PC-3 (cell line): ENCODE data around the gene SLC25A21.

Experiments
- EZH2 ChIP-seq: fragments of 300-600 bp; sonication (generic); IDR thresholded peaks from one replicate; pipeline ENCODE4 v1.6.1; 2017; ENCODE audit warnings: antibody characterized with exemption, mild to moderate bottlenecking, low read length; ENCODE audit not compliant: unreplicated experiment
- EZH2phosphoT487 ChIP-seq: fragments of 300-600 bp; sonication (generic); IDR thresholded peaks from 2 replicates; pipeline ENCODE4 v1.6.1; 2018; ENCODE audit warnings: mild to moderate bottlenecking, antibody characterized with exemption, low read length, borderline replicate concordance
- TF ChIP-seq, protein P1 (sequence below): fragments of 300-600 bp; sonication (generic); conservative IDR thresholded peaks from 2 replicates; pipeline ENCODE4 v1.5.1; 2017; ENCODE audit warnings: antibody characterized with exemption, low read depth, mild to moderate bottlenecking, low read length

DNA sequence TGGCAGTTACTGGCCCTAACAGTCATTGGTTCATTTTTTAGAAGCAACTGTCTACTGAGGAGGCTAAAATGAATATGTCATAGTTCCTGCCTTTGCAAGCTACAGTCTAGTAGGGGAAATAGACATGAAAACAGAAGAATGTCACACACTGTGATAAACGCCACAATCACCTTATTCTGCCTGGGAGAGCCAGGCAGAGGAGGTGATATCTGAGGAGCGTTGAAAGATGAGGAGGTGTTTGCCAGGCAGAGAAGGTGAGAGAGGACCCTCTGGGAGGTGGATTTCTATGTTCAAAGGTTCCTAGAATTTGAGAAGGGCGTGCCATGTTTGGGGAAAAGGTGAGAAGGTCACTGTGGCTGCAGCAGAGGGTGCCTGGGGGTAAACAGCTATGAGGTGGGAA is 325.0 kb downstream of the SLC25A21 start:
- TF ChIP-seq, protein P1, sequence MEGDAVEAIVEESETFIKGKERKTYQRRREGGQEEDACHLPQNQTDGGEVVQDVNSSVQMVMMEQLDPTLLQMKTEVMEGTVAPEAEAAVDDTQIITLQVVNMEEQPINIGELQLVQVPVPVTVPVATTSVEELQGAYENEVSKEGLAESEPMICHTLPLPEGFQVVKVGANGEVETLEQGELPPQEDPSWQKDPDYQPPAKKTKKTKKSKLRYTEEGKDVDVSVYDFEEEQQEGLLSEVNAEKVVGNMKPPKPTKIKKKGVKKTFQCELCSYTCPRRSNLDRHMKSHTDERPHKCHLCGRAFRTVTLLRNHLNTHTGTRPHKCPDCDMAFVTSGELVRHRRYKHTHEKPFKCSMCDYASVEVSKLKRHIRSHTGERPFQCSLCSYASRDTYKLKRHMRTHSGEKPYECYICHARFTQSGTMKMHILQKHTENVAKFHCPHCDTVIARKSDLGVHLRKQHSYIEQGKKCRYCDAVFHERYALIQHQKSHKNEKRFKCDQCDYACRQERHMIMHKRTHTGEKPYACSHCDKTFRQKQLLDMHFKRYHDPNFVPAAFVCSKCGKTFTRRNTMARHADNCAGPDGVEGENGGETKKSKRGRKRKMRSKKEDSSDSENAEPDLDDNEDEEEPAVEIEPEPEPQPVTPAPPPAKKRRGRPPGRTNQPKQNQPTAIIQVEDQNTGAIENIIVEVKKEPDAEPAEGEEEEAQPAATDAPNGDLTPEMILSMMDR, result no peak
- TF ChIP-seq EZH2, result no peak
- TF ChIP-seq EZH2phosphoT487, result no peak
